GOT3 (cell line): ENCODE measurements around the gene PLXNA3.

Experiments
- DNase-seq: peaks from one replicate; lab custom pipeline; 2025; ENCODE audit warnings: mixed read lengths; lab: John Stamatoyannopoulos, UW

Gene PLXNA3

DNA sequence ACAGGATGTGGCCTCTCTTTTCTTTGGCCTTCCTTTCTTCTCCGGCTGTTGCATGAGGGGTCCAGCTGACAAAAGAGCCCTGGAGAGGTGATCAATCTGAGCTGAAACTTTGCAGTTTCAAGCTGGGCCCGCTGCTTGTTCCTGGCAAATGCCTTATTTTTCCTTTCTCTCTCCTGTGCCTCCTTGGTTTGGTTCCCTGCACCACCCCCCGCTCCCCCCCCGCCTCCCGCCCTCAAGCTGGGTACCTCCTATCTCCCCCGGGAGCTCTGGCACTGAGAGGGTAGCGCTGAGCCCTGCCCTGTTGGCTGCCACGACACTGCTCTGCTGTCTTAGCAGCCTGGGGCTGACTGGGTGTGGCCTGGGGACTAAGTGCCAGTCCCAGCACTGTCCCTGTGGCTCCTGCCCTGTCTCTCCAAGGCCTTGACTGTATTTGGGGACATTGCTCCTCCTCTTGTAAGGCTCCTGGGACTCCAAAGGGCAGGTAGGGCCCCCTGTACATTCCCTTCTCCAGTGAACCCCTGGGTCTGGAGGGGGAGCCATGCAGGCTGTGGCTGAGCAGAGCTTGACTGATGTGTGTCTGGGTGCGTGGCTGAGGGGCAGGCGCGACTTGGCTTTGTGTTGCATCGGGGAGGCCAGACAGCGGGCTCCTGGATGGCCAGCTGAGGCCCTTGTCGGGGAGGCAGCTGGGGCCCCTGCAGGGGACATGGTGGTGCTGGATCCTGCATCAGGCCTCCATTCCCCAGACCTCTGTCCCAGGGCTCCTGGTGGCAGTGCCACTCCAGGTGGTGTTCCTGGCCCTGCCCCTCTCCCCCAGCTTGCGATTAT lies 1.1 kb downstream of the PLXNA3 start:
- no peak for DNase-seq

- no peak for DNase-seq
These were observed 1.8 kb downstream of the PLXNA3 start for GRCh38 chrX:154459832-154460231.

- no peak for DNase-seq
These were observed 2.2 kb downstream of the PLXNA3 start for GRCh38 chrX:154460326-154460725.

- DNase-seq, result no peak
These were observed 4.3 kb downstream of the PLXNA3 start for GRCh38 chrX:154462396-154462795.

DNA sequence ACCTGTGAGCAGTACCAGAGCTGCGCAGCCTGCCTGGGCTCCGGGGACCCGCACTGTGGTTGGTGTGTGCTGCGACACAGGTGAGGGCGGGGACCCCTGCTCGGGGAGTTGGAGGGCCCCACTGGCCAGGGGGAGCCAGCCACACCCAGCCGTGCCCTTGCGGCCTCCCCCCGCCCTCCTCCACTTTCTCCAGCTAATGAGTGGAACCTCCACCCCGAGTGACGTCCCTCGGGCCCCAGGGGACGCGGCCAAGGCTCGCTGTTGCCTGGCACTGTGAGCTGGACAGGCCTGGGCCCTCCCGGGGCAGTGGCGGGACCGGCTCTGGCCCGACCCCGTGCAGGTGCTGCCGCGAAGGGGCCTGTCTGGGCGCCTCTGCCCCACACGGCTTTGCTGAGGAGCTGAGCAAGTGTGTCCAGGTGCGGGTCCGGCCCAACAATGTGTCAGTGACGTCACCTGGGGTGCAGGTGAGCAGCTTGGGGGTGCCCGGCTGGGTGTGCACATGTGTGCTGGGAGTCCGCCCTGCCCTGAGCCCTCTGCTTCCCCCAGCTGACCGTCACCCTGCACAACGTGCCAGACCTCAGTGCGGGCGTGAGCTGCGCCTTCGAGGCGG lies 5.6 kb downstream of the PLXNA3 start:
- DNase-seq, result no peak

DNA sequence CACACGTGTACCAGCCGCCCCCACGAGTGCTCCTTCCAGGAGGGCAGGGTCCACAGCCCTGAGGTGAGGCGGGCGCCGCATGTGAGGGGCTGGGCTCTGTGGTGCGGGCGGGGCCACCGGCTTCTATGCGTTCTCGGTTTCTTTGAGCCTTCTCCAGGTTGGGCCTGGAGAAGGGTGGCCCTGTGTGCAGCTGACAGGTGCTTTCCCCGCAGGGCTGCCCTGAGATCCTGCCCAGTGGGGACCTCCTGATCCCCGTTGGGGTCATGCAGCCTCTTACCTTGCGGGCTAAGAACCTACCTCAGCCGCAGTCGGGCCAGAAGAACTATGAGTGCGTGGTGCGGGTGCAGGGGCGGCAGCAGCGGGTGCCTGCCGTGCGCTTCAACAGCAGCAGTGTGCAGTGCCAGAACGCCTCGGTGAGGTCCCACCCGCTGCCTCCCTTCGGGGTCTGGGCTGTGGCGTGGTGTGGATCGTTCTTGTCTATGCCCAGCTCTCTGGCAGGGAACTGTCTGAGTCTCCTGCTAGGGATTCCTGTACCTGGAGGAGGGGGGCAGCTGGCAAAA lies 6.8 kb downstream of the PLXNA3 start:
- no peak for DNase-seq

GRCh38 chrX:154465601-154466000 lies 7.5 kb downstream of the PLXNA3 start:
- no peak for DNase-seq

DNA sequence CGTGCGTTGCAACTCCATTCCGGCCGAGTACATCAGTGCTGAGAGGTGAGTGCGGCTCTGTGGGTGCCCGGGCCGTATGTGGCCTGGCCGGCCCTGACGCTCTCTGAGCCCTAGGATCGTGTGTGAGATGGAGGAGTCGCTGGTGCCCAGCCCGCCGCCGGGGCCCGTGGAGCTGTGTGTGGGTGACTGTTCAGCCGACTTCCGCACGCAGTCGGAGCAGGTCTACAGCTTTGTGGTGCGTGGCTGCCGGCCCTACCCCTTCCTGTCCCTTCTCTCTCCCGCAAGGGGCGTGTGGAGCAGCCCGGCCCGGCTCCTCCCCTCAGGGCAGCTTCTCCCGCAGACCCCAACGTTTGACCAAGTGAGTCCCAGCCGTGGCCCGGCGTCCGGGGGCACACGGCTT lies 8.0 kb downstream of the PLXNA3 start:
- no peak for DNase-seq

DNA sequence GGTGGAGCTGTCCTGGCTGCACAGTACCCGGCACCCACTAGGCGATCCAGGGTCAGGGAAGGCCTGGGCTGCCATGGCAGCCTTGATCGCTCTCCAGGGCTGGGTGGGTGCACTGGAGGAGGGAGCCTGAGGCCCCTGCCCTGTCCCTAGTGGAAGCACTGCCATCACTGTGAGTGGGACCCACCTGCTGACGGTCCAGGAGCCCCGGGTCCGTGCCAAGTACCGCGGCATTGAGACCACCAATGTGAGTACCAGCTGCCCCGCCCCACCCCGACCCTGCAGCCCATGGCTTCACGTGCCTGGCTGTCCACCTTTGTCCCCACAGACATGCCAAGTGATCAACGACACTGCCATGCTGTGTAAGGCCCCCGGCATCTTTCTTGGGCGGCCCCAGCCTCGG lies 8.8 kb downstream of the PLXNA3 start:
- no peak for DNase-seq

DNA sequence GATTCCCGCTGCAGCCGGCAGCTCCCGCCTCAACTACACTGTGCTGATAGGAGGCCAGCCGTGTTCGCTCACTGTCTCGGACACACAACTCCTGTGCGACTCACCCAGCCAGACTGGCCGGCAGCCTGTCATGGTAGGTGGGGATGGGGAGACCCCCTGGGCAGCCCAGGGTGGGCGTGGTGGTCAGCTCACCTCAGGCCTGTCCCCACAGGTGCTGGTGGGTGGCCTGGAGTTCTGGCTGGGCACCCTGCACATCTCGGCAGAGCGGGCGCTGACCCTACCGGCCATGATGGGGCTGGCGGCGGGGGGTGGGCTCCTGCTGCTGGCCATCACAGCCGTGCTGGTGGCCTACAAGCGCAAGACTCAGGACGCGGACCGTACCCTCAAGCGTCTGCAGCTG lies 9.5 kb downstream of the PLXNA3 start:
- DNase-seq, result no peak

- DNase-seq, result no peak
These were observed 10.1 kb downstream of the PLXNA3 start for GRCh38 chrX:154468217-154468616.

GRCh38 chrX:154469114-154469513 lies 11.0 kb downstream of the PLXNA3 start:
- no peak for DNase-seq

DNA sequence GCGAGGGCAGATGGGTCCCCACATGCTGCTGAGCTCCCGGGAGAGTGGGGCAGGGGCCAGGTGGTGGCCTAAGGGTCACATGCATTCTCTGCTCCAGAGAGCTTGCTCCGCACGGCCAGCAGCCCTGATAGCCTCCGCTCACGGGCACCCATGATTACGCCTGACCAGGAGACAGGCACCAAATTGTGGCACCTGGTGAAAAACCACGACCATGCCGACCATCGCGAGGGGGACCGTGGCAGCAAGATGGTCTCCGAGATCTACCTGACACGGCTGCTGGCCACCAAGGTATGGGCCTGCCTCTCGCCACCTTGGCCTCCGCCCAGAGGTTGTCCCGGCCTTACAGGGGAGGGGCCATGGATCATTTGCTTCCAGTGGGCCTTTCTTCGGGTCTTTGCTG lies 11.8 kb downstream of the PLXNA3 start:
- no peak for DNase-seq

DNA sequence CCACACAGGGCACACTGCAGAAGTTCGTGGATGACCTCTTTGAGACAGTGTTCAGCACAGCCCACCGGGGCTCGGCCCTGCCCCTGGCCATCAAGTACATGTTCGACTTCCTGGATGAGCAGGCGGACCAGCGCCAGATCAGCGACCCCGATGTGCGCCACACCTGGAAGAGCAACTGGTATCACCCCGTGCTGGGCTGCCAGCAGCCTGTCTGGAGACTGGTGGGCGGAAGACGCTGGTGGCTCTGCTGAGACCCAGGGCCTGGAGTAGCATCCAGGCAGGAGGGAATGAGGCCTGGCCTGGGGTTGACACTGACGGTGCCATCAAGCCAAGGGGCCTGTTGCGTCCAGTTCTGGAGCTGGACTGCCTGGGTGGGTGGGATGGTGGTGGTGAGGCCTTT lies 12.4 kb downstream of the PLXNA3 start:
- DNase-seq, result no peak

DNA sequence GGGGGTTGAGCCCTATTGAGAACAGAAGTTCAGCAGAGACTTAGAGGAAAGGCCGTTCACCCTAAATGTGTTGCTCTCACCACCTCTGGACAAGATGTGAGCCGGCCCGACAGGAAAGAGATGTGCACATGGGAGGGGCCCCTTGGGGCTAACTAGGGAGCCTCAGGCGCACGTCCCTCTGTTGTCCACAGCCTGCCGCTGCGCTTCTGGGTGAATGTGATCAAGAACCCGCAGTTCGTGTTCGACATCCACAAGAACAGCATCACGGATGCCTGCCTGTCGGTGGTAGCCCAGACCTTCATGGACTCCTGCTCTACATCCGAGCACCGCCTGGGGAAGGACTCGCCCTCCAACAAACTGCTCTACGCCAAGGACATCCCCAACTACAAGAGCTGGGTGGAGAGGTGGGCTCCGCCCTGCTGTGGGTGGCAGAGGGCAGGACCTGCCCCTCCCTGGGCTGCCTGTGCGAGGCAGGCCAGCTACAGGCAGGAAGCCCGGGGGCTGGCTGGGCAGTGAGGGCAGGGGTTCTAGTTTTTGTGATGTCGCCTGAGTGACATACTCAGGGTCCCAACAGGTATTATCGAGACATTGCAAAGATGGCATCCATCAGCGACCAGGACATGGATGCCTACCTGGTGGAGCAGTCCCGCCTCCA lies 13.0 kb downstream of the PLXNA3 start:
- DNase-seq, result no peak

DNA sequence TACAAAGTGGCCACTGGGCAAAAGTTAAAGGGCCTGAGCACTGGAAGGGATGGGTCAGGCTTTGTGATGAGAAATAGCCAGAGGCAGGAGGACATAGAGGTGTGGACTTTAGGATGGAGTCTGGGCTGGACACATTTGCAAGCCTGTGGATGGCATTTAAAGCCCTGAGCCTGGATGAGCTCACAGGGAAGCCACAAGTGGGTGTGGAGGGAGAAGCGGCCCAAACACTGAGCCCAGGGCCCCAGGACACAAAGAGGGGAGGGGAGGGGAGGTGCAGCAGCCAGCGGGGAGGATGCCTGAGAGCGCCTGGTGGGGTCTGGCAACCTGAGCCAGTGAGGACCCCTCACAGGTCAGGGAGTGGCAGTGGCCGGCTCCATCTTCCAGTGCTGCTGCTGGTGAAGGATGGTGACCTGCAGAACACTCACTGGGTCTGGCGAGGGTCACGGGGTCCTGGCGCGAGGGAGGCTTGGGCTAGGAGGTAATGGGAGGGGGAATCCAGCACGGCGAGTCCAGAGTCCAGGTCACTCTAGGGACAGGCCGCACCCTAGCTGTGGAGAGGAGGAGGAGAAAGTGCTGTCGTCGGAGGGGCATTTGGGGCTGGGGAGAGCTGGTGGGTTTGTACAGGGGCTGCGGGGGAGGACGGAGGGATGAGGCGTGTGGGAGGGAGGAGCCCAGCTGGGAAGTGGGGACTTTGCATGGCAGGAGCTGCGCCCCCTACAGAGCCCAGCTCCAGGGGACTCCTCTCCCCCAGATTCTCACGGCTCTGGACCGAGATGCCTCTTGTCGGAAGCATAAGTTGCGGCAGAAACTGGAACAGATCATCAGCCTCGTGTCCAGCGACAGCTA lies 14.0 kb downstream of the PLXNA3 start:
- DNase-seq, result no peak

GRCh38 chrX:154472685-154473632 lies 14.9 kb downstream of the PLXNA3 start:
- no peak for DNase-seq

DNA sequence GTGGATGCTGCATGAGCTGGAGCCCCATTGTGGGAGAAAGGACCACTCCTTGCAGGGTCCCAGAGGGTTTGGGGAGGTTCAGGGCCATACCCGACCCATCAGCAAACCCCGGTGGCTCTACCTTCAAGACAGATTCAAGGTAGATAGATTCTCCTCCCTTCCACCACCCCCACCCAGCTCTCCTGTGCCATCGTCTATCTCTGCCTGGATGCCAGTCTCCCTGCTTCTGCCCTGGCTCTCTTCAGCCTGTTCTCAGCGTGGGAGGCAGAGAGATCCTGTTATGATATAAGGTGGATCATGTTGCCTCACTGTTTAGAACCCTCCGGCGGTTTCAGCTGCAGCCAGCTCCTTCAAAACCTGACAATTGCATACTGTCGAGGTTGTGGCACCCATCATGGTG lies 15.6 kb downstream of the PLXNA3 start:
- no peak for DNase-seq

GRCh38 chrX:154476821-154477220 lies 18.7 kb downstream of the PLXNA3 start:
- no peak for DNase-seq

GRCh38 chrX:154477891-154478477 lies 19.9 kb downstream of the PLXNA3 start:
- DNase-seq, result no peak
